HEK293 (cell line): ENCODE results near the gene PCSK2.
A peak's percentile ranks its signal among the peaks of the same experiment; 100 is the strongest.

Experiments
- CTCF ChIA-PET: fragments of 350-600 bp; formaldehyde crosslinking; extraction: SDS; loops from one replicate; lab custom pipeline; 2021; ENCODE audit warnings: antibody characterized with exemption; lab: Yijun Ruan, JAX
- POLR2A ChIA-PET: fragments of 300-600 bp; formaldehyde crosslinking; extraction: SDS; loops from one replicate; lab custom pipeline; 2020; ENCODE audit warnings: antibody characterized with exemption, inconsistent platforms; lab: Yijun Ruan, JAX
- H3K27ac ChIP-seq: fragments of 200-500 bp; sonication (Bioruptor generic); 2 replicates; pipeline ENCODE4 v1.5.1; 2014; ENCODE audit warnings: low read depth, low read length, control low read depth, inconsistent platforms; ENCODE audit errors: extremely low read depth
- H3K36me3 ChIP-seq, 2 experiments: fragments of 200-500 bp in 1 of 2; sonication (Bioruptor generic) in 1 of 2; 1 replicate in 1 of 2; 2 replicates in 1 of 2; pipeline ENCODE4 v1.5.1; 2014 to 2017; ENCODE audit warnings: inconsistent platforms in 2 of 2, low read length in 2 of 2; ENCODE audit not compliant: control insufficient read depth in 2 of 2, insufficient read depth in 1 of 2
- H3K4me1 ChIP-seq: fragments of 200-500 bp; sonication (Bioruptor generic); 2 replicates; pipeline ENCODE4 v1.5.1; 2014; ENCODE audit warnings: mild to moderate bottlenecking, low read length, inconsistent platforms; ENCODE audit not compliant: control insufficient read depth, insufficient read depth
- H3K4me3 ChIP-seq: 2 replicates; pipeline ENCODE4 v1.5.1; 2011; ENCODE audit warnings: low read depth, mild to moderate bottlenecking, control low read depth, low read length, moderate library complexity
- H3K9me3 ChIP-seq: fragments of 200-500 bp; sonication (Bioruptor generic); 2 replicates; pipeline ENCODE4 v1.5.1; 2014; ENCODE audit warnings: low read depth, low read length, inconsistent platforms; ENCODE audit not compliant: control insufficient read depth, insufficient read depth
- ATF2 ChIP-seq: fragments of 450-650 bp; formaldehyde crosslinking; IDR thresholded peaks from 2 replicates; pipeline ENCODE4 v1.5.1; 2016; ENCODE audit warnings: missing biosample characterization, missing genetic modification characterization, low read depth
- CTCF ChIP-seq: fragments of 450-650 bp; formaldehyde crosslinking; IDR thresholded peaks from 2 replicates; pipeline ENCODE4 v1.5.1; 2016; ENCODE audit warnings: missing biosample characterization, missing genetic modification characterization
- KLF1 ChIP-seq: fragments of 450-650 bp; formaldehyde crosslinking; IDR thresholded peaks from 2 replicates; pipeline ENCODE4 v1.5.1; 2016; ENCODE audit warnings: missing biosample characterization, missing genetic modification characterization
- PBX3 ChIP-seq: sonication (generic); formaldehyde crosslinking; IDR thresholded peaks from 2 replicates; pipeline ENCODE4 v1.8.1; 2022; ENCODE audit warnings: mild to moderate bottlenecking, moderate library complexity, missing genetic modification reagents
- SCRT1 ChIP-seq: fragments of 450-650 bp; formaldehyde crosslinking; IDR thresholded peaks from 2 replicates; pipeline ENCODE4 v1.5.1; 2016; ENCODE audit warnings: missing biosample characterization, missing genetic modification characterization, borderline replicate concordance
- SCRT2 ChIP-seq: fragments of 450-650 bp; formaldehyde crosslinking; IDR thresholded peaks from 2 replicates; pipeline ENCODE4 v1.5.1; 2016; ENCODE audit warnings: missing biosample characterization, missing genetic modification characterization
- SETDB1 ChIP-seq: IDR thresholded peaks from one replicate; pipeline ENCODE4 v1.6.1; 2017; ENCODE audit warnings: mild to moderate bottlenecking, low read length, moderate library complexity, mixed read lengths; ENCODE audit not compliant: insufficient read length
- ZFP37 ChIP-seq: fragments of 450-650 bp; formaldehyde crosslinking; IDR thresholded peaks from 2 replicates; pipeline ENCODE4 v1.5.1; 2016; ENCODE audit warnings: missing biosample characterization, missing genetic modification characterization
- ZNF140 ChIP-seq: fragments of 450-650 bp; formaldehyde crosslinking; IDR thresholded peaks from 2 replicates; pipeline ENCODE4 v1.5.1; 2016; ENCODE audit warnings: missing biosample characterization, missing genetic modification characterization
- ZNF146 ChIP-seq: fragments of 450-650 bp; formaldehyde crosslinking; IDR thresholded peaks from 2 replicates; pipeline ENCODE4 v1.5.1; 2016; ENCODE audit warnings: missing biosample characterization, missing genetic modification characterization
- ZNF202 ChIP-seq: fragments of 450-650 bp; formaldehyde crosslinking; IDR thresholded peaks from 2 replicates; pipeline ENCODE4 v1.5.1; 2016; ENCODE audit warnings: missing biosample characterization, missing genetic modification characterization, borderline replicate concordance
- ZNF239 ChIP-seq: fragments of 450-650 bp; formaldehyde crosslinking; IDR thresholded peaks from 2 replicates; pipeline ENCODE4 v1.5.1; 2016; ENCODE audit warnings: missing biosample characterization, missing genetic modification characterization
- ZNF513 ChIP-seq: fragments of 450-650 bp; IDR thresholded peaks from 2 replicates; pipeline ENCODE4 v1.5.1; 2018; ENCODE audit warnings: missing biosample characterization, missing genetic modification characterization
- ZNF521 ChIP-seq: fragments of 450-650 bp; formaldehyde crosslinking; IDR thresholded peaks from 2 replicates; pipeline ENCODE4 v1.5.1; 2017; ENCODE audit warnings: missing biosample characterization, mild to moderate bottlenecking, missing genetic modification characterization
- ZNF629 ChIP-seq: fragments of 450-650 bp; formaldehyde crosslinking; IDR thresholded peaks from 2 replicates; pipeline ENCODE4 v1.5.1; 2017; ENCODE audit warnings: missing biosample characterization, missing genetic modification characterization
- ZNF704 ChIP-seq: fragments of 450-650 bp; formaldehyde crosslinking; IDR thresholded peaks from 2 replicates; pipeline ENCODE4 v1.5.1; 2016; ENCODE audit warnings: missing biosample characterization, missing genetic modification characterization
- ZNF707 ChIP-seq: fragments of 450-650 bp; formaldehyde crosslinking; IDR thresholded peaks from 2 replicates; pipeline ENCODE4 v1.5.1; 2016; ENCODE audit warnings: missing biosample characterization, missing genetic modification characterization

PCSK2 gene

GRCh38 chr20:17525132-17525531 lies 298.3 kb downstream of the PCSK2 start:
- no peaks in the 10 kb centered on the region for H3K4me1 ChIP-seq

GRCh38 chr20:17525650-17526049 lies 298.8 kb downstream of the PCSK2 start:
- Histone ChIP-seq H3K27ac (no peak overlapping the region), H3K4me3 (no peak overlapping the region), H3K4me1 (no peaks in the 10 kb centered on the region), H3K9me3 (no peaks in the 10 kb centered on the region), H3K36me3 (no peaks in the 10 kb centered on the region)
- POLR2A ChIA-PET: no interaction called here
- TF ChIP-seq ZNF707 (tag by site-specific recombination) (no peak), KLF1 (tag by site-specific recombination) (no peak), ZFP37 (no peak)
- CTCF ChIA-PET: no interaction called here

More at GRCh38 chr20:17525132-17525531, 298.3 kb downstream of the PCSK2 start:
- ChIA-PET POLR2A (no interaction called here), CTCF (interaction anchor here (1.2 kb wide), 1 partner anchor 8 kb away, joined by 3 read pairs; no protein-coding TSS in a partner anchor)
- Histone ChIP-seq H3K4me3 (no peak overlapping the region), H3K27ac (no peak overlapping the region), H3K9me3 (no peaks in the 10 kb centered on the region), H3K36me3 (no peaks in the 10 kb centered on the region)
- TF ChIP-seq ATF2 (tag by site-specific recombination) (0 out of 2 replicates have a peak, but pooled peaks have one; percentile 15), ZNF513 (no peak)

GRCh38 chr20:17529586-17529985 lies 302.7 kb downstream of the PCSK2 start:
- POLR2A ChIA-PET: no interaction called here

More at GRCh38 chr20:17529586-17529985, 302.7 kb downstream of the PCSK2 start:
- no peak overlapping the region for H3K27ac ChIP-seq
- TF ChIP-seq ZNF239 (tag by site-specific recombination): no peak
- no peak for TF ChIP-seq CTCF (tag by site-specific recombination)
- TF ChIP-seq SCRT2 (tag by site-specific recombination): peak; percentile 76
- TF ChIP-seq PBX3: no peak
- TF ChIP-seq ZNF629 (tag by site-specific recombination): no peak
- TF ChIP-seq ZNF521 (tag by site-specific recombination): no peak
- TF ChIP-seq SETDB1: no peak
- peak; percentile 73 for TF ChIP-seq ZNF146 (tag by site-specific recombination)
- peak; percentile 83 for TF ChIP-seq SCRT1 (tag by site-specific recombination)
- no peak for TF ChIP-seq ZNF202
- no peak for TF ChIP-seq ZNF140
- TF ChIP-seq ZNF704 (tag by site-specific recombination): no peak
- H3K9me3 ChIP-seq: no peaks in the 10 kb centered on the region
- CTCF ChIA-PET: interaction anchor here (0.6 to 0.7 kb wide), 2 partner anchors 25 to 196 kb away, joined by 3 to 6 read pairs; no protein-coding TSS in a partner anchor
- no peak overlapping the region for H3K4me3 ChIP-seq
- H3K36me3 ChIP-seq: no peaks in the 10 kb centered on the region
- peaks cover 6% of the 10 kb centered on the region for H3K4me1 ChIP-seq
